IMR-90 (cell line): ENCODE data around the gene IFI35. TPM values are rescaled to one million over a fixed set of nuclear protein-coding genes. Genes with fewer than 3 reads are reported as not detected.

ENCODE experiments used
- ATAC-seq: fragments of 200-7000 bp; cut with Tn5 transposase; 2 replicates; pipeline ENCODE4 v1.9.1; 2020; ENCODE audit warnings: low read depth, mild to moderate bottlenecking, moderate library complexity
- BruUV-seq: library from RNA; stranded (reverse); fragments of 400-500 nt; replicated peaks from 2 replicates; lab custom pipeline; 2021; lab: Mats Ljungman, UMichigan
- CTCF ChIA-PET: fragments of 300-600 bp; formaldehyde crosslinking; extraction: SDS; loops from one replicate; lab custom pipeline; 2021; ENCODE audit warnings: antibody characterized with exemption; lab: Yijun Ruan, JAX
- POLR2A ChIA-PET: fragments of 300-600 bp; sonication (Branson Sonifier 250); formaldehyde crosslinking; loops from one replicate; lab custom pipeline; 2022; ENCODE audit warnings: antibody characterized with exemption; ENCODE audit not compliant: unreplicated experiment; lab: Charles Lee
- DNase-seq: peaks from one replicate; pipeline ENCODE4 v3.0.0; 2013
- H2AFZ ChIP-seq: replicated peaks from 2 replicates; pipeline ENCODE3; 2013; ENCODE audit warnings: low read length, mild to moderate bottlenecking; ENCODE audit not compliant: poor library complexity
- H2AK5ac ChIP-seq: 2 replicates; pipeline ENCODE4 v1.6.1; 2013; ENCODE audit warnings: low read depth, low read length, inconsistent platforms
- H2AK9ac ChIP-seq: replicated peaks from 2 replicates; pipeline ENCODE3; 2013; ENCODE audit warnings: mild to moderate bottlenecking, low read depth, low read length, moderate library complexity; ENCODE audit not compliant: poor library complexity
- H2BK120ac ChIP-seq: 2 replicates; pipeline ENCODE4 v1.6.1; 2013; ENCODE audit warnings: low read depth, low read length, inconsistent platforms
- H2BK15ac ChIP-seq: 3 replicates; pipeline ENCODE4 v1.6.1; 2013; ENCODE audit warnings: low read depth, low read length, inconsistent platforms
- H2BK20ac ChIP-seq: 2 replicates; pipeline ENCODE4 v1.6.1; 2013; ENCODE audit warnings: low read depth, mild to moderate bottlenecking, inconsistent platforms, low read length, moderate library complexity
- H2BK5ac ChIP-seq: 2 replicates; pipeline ENCODE4 v1.6.1; 2013; ENCODE audit warnings: mild to moderate bottlenecking, low read depth, low read length, inconsistent platforms; ENCODE audit not compliant: poor library complexity, severe bottlenecking
- H3K14ac ChIP-seq: replicated peaks from 2 replicates; pipeline ENCODE4 v1.6.1; 2013; ENCODE audit warnings: low read depth, low read length, inconsistent platforms
- H3K18ac ChIP-seq: 2 replicates; pipeline ENCODE4 v1.6.1; 2013; ENCODE audit warnings: low read depth, low read length, control low read depth
- H3K23ac ChIP-seq: 2 replicates; pipeline ENCODE4 v1.6.1; 2013; ENCODE audit warnings: low read depth, low read length, inconsistent platforms
- H3K27ac ChIP-seq: 2 replicates; pipeline ENCODE4 v1.5.1; 2013; ENCODE audit warnings: mild to moderate bottlenecking, control low read depth, low read length; ENCODE audit not compliant: insufficient read depth
- H3K27me3 ChIP-seq: 2 replicates; pipeline ENCODE4 v1.6.1; 2013; ENCODE audit warnings: low read length; ENCODE audit not compliant: control insufficient read depth, insufficient read depth
- H3K36me3 ChIP-seq: 2 replicates; pipeline ENCODE4 v1.6.1; 2013; ENCODE audit warnings: low read length, mixed read lengths; ENCODE audit not compliant: control insufficient read depth, insufficient read depth
- H3K4ac ChIP-seq: 2 replicates; pipeline ENCODE4 v1.6.1; 2013; ENCODE audit warnings: low read depth, low read length, inconsistent platforms
- H3K4me1 ChIP-seq: 2 replicates; pipeline ENCODE4 v1.6.1; 2013; ENCODE audit warnings: low read length, mixed read lengths; ENCODE audit not compliant: control insufficient read depth, insufficient read depth
- H3K4me2 ChIP-seq: 2 replicates; pipeline ENCODE4 v1.6.1; 2013; ENCODE audit warnings: low read depth, mild to moderate bottlenecking, control low read depth, low read length, moderate library complexity
- H3K4me3 ChIP-seq: 2 replicates; pipeline ENCODE4 v1.5.1; 2013; ENCODE audit warnings: low read depth, mild to moderate bottlenecking, control low read depth, low read length, moderate library complexity; ENCODE audit not compliant: insufficient read depth
- H3K56ac ChIP-seq: 2 replicates; pipeline ENCODE4 v1.6.1; 2013; ENCODE audit warnings: low read length, inconsistent platforms; ENCODE audit not compliant: insufficient read depth; ENCODE audit errors: extremely low read depth
- H3K79me1 ChIP-seq, 2 experiments: 2 replicates each; pipeline ENCODE4 v1.6.1; 2013; ENCODE audit warnings: low read length in 2 of 2, inconsistent platforms in 1 of 2, low read depth in 1 of 2
- H3K9ac ChIP-seq: 2 replicates; pipeline ENCODE4 v1.6.1; 2013; ENCODE audit warnings: low read depth, low read length, control low read depth
- H3K9me1 ChIP-seq: 2 replicates; pipeline ENCODE4 v1.6.1; 2013; ENCODE audit warnings: low read length, inconsistent platforms; ENCODE audit not compliant: insufficient read depth
- H3K9me3 ChIP-seq: 2 replicates; pipeline ENCODE4 v1.6.1; 2013; ENCODE audit warnings: low read length; ENCODE audit not compliant: control insufficient read depth, insufficient read depth
- H4K20me1 ChIP-seq: 2 replicates; pipeline ENCODE4 v1.6.1; 2013; ENCODE audit warnings: low read length, inconsistent platforms; ENCODE audit not compliant: insufficient read depth
- H4K5ac ChIP-seq: 2 replicates; pipeline ENCODE4 v1.6.1; 2013; ENCODE audit warnings: mild to moderate bottlenecking, low read depth, low read length, control low read depth
- H4K8ac ChIP-seq, 2 experiments: 2 replicates each; pipeline ENCODE4 v1.6.1; 2013; ENCODE audit warnings: low read depth in 2 of 2, low read length in 2 of 2, control low read depth in 1 of 2, inconsistent platforms in 1 of 2
- H4K91ac ChIP-seq: 2 replicates; pipeline ENCODE4 v1.6.1; 2013; ENCODE audit warnings: low read depth, low read length, inconsistent platforms; ENCODE audit not compliant: insufficient read depth
- BHLHE40 ChIP-seq: fragments of 150-350 bp; IDR thresholded peaks from 2 replicates; pipeline ENCODE4 v1.6.1; 2016; ENCODE audit warnings: mild to moderate bottlenecking, low read depth, low read length
- CEBPB ChIP-seq: IDR thresholded peaks from 2 replicates; pipeline ENCODE4 v1.6.1; 2012; ENCODE audit warnings: low read depth, low read length, improper control_type of control experiment
- CHD1 ChIP-seq: IDR thresholded peaks from 2 replicates; pipeline ENCODE4 v1.6.1; 2012; ENCODE audit warnings: low read depth, low read length, improper control_type of control experiment
- FOS ChIP-seq: fragments of 150-350 bp; IDR thresholded peaks from 2 replicates; pipeline ENCODE4 v1.6.1; 2016; ENCODE audit warnings: low read depth, low read length
- MAFK ChIP-seq: IDR thresholded peaks from 2 replicates; pipeline ENCODE4 v1.6.1; 2012; ENCODE audit warnings: low read depth, low read length, improper control_type of control experiment
- MAZ ChIP-seq: IDR thresholded peaks from 2 replicates; pipeline ENCODE4 v1.6.1; 2012; ENCODE audit warnings: low read depth, mild to moderate bottlenecking, low read length, improper control_type of control experiment, moderate library complexity, borderline replicate concordance
- MXI1 ChIP-seq: IDR thresholded peaks from 2 replicates; pipeline ENCODE4 v1.6.1; 2012; ENCODE audit warnings: low read depth, mild to moderate bottlenecking, low read length, moderate library complexity, borderline replicate concordance
- NFE2L2 ChIP-seq: fragments of 150-350 bp; IDR thresholded peaks from 2 replicates; pipeline ENCODE4 v1.6.1; 2016; ENCODE audit warnings: low read depth, mild to moderate bottlenecking, low read length
- POLR2A ChIP-seq: IDR thresholded peaks from 2 replicates; pipeline ENCODE4 v1.6.1; 2012; ENCODE audit warnings: mild to moderate bottlenecking, low read depth, low read length
- RAD21 ChIP-seq: IDR thresholded peaks from 2 replicates; pipeline ENCODE4 v1.6.1; 2012; ENCODE audit warnings: low read length, improper control_type of control experiment
- RCOR1 ChIP-seq: IDR thresholded peaks from 2 replicates; pipeline ENCODE4 v1.6.1; 2012; ENCODE audit warnings: mild to moderate bottlenecking, low read length, improper control_type of control experiment; ENCODE audit not compliant: insufficient replicate concordance
- RFX5 ChIP-seq: IDR thresholded peaks from 2 replicates; pipeline ENCODE4 v1.8.0; 2012; ENCODE audit warnings: low read depth, mild to moderate bottlenecking, low read length, moderate library complexity
- SMC3 ChIP-seq: fragments of 150-350 bp; IDR thresholded peaks from 2 replicates; pipeline ENCODE4 v1.6.1; 2016; ENCODE audit warnings: low read depth, mild to moderate bottlenecking, antibody characterized with exemption, low read length, moderate library complexity
- WGBS, 2 experiments: methylation state at CpG; one replicate each; pipeline versions ENCODE4 v1.1.5 to v1.1.7; 2013; ENCODE audit warnings: missing lambda C conversion rate in 2 of 2; ENCODE audit not compliant: insufficient read length in 1 of 2; ENCODE audit errors: extremely low coverage in 2 of 2; 5-methylcytosine and 5-hydroxymethylcytosine counted together
- dilution Hi-C: fragments of 300-500 bp; cut with HindIII; formaldehyde crosslinking; loops from one replicate; pipeline ENCODE4 v1.14.3; 2018; ENCODE audit warnings: low sequenced_read_pairs; ENCODE audit not compliant: unreplicated experiment
- in situ Hi-C: fragments of 300-500 bp; cut with MboI; formaldehyde crosslinking; loops from 3 replicates; pipeline ENCODE4 v1.14.3; 2019; ENCODE audit warnings: low sequenced_read_pairs, inconsistent platforms, mixed read lengths
- intact Hi-C: fragments of 100-400 bp; cut with micrococcal nuclease; formaldehyde crosslinking; loops from 2 replicates; pipeline ENCODE4 v1.10.0; 2022
- polyA plus RNA-seq, 3 experiments: library from polyadenylated mRNA; depleted of rRNA; stranded (reverse); fragments of >200 nt; gene quantifications; 2 replicates each; pipeline ENCODE4 v1.2.3, GENCODE V29; 2012; ENCODE audit warnings: low replicate concordance in 1 of 3
- total RNA-seq: library from RNA; depleted of rRNA; stranded (reverse); fragments of >200 nt; gene quantifications from 2 replicates; pipeline ENCODE4 v1.2.3, GENCODE V29; 2012
- TF ChIP-seq, protein P1 (sequence below): fragments of 150-350 bp; IDR thresholded peaks from 2 replicates; pipeline ENCODE4 v1.6.1; 2017; ENCODE audit warnings: mild to moderate bottlenecking, antibody characterized with exemption, low read length, low read depth
- TF ChIP-seq, protein P2 (sequence below): fragments of 150-350 bp; IDR thresholded peaks from 2 replicates; pipeline ENCODE4 v1.6.1; 2016; ENCODE audit warnings: low read depth, mild to moderate bottlenecking, low read length, moderate library complexity, borderline replicate concordance
- TF ChIP-seq, protein P3 (sequence below): conservative IDR thresholded peaks from 2 replicates; pipeline ENCODE4 v1.5.1; 2012; ENCODE audit warnings: mild to moderate bottlenecking, low read depth, low read length, improper control_type of control experiment

The IFI35 gene
- total and polyA plus RNA-seq, 2 of the 4 experiments (the other 2 are of a cell fraction), result 15.8 to 17.0 TPM

DNA sequence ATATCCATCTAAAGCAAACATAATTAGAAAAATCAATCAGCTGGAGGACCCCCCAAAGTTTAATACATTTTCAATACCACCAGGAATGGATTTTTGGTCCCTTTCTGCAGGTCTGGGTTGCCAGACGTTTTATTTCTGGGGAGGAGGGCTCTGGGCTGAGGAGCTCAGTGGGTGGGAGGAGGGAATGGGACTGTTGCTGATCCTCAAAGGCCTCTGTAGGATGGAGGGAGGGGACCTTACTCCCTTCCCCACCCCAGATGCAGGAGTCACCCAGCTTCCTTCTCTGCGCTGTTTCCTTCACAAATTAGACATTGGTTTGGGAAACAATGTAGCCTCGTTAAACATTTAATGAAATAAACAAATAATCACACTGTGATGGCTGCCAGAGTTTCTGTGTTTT lies 25.1 kb downstream of the IFI35 start:
- BruUV-seq, result no TSS peak
- no peaks in the 10 kb centered on the region; the same call in 1 of the 2 replicates for H3K9me1 ChIP-seq
- no peak overlapping the region for H2AK9ac ChIP-seq
- H4K91ac ChIP-seq, result no peak overlapping the region
- H2BK120ac ChIP-seq, result no peak overlapping the region
- H3K4me2 ChIP-seq, result no peak overlapping the region
- no peak overlapping the region for H3K27ac ChIP-seq
- WGBS, 2 experiments, result no CpG with 5 or more reads among the region's 3 CpGs
- no peak overlapping the region for H3K4me3 ChIP-seq
- H4K20me1 ChIP-seq, result no peaks in the 10 kb centered on the region
- in situ Hi-C loops, result no loop called here
- POLR2A ChIA-PET, result interaction anchor here (0.5 kb wide), 1 partner anchor 67 kb away, joined by 3 read pairs; no protein-coding TSS in a partner anchor
- no peak overlapping the region for H4K5ac ChIP-seq
- TF ChIP-seq SMC3 (no peak), FOS (no peak), CEBPB (no peak), RCOR1 (no peak), MAFK (no peak), MAZ (no peak), NFE2L2 (no peak), RFX5 (no peak), MXI1 (no peak), CHD1 (no peak), POLR2A (no peak), BHLHE40 (no peak), RAD21 (no peak)
- TF ChIP-seq, protein P1, sequence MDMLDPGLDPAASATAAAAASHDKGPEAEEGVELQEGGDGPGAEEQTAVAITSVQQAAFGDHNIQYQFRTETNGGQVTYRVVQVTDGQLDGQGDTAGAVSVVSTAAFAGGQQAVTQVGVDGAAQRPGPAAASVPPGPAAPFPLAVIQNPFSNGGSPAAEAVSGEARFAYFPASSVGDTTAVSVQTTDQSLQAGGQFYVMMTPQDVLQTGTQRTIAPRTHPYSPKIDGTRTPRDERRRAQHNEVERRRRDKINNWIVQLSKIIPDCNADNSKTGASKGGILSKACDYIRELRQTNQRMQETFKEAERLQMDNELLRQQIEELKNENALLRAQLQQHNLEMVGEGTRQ, result no peak
- TF ChIP-seq, protein P2, sequence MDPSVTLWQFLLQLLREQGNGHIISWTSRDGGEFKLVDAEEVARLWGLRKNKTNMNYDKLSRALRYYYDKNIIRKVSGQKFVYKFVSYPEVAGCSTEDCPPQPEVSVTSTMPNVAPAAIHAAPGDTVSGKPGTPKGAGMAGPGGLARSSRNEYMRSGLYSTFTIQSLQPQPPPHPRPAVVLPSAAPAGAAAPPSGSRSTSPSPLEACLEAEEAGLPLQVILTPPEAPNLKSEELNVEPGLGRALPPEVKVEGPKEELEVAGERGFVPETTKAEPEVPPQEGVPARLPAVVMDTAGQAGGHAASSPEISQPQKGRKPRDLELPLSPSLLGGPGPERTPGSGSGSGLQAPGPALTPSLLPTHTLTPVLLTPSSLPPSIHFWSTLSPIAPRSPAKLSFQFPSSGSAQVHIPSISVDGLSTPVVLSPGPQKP, result no peak
- TF ChIP-seq, protein P3, sequence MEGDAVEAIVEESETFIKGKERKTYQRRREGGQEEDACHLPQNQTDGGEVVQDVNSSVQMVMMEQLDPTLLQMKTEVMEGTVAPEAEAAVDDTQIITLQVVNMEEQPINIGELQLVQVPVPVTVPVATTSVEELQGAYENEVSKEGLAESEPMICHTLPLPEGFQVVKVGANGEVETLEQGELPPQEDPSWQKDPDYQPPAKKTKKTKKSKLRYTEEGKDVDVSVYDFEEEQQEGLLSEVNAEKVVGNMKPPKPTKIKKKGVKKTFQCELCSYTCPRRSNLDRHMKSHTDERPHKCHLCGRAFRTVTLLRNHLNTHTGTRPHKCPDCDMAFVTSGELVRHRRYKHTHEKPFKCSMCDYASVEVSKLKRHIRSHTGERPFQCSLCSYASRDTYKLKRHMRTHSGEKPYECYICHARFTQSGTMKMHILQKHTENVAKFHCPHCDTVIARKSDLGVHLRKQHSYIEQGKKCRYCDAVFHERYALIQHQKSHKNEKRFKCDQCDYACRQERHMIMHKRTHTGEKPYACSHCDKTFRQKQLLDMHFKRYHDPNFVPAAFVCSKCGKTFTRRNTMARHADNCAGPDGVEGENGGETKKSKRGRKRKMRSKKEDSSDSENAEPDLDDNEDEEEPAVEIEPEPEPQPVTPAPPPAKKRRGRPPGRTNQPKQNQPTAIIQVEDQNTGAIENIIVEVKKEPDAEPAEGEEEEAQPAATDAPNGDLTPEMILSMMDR, result no peak
- no peak overlapping the region for H3K56ac ChIP-seq
- no peaks in the 10 kb centered on the region for H3K79me1 ChIP-seq
- intact Hi-C loops, result no loop called here
- no peaks in the 10 kb centered on the region for H3K36me3 ChIP-seq
- CTCF ChIA-PET, result no interaction called here
- H2BK15ac ChIP-seq, result no peak overlapping the region
- no peak for ATAC-seq
- no peak overlapping the region for H3K4ac ChIP-seq
- dilution Hi-C loops, result no loop called here
- H3K27me3 ChIP-seq, result no peaks in the 10 kb centered on the region
- H2AFZ ChIP-seq, result no peak overlapping the region
- no peak overlapping the region for H3K23ac ChIP-seq
- no peaks in the 10 kb centered on the region for H3K9me3 ChIP-seq
- H2BK5ac ChIP-seq, result no peak overlapping the region
- peaks cover 6% of the 10 kb centered on the region; the same call in 1 of the 2 replicates for H3K4me1 ChIP-seq
- no peak overlapping the region for H3K9ac ChIP-seq
- no peak overlapping the region for H3K18ac ChIP-seq
- H3K14ac ChIP-seq, result no peak overlapping the region
- no peak overlapping the region for H2AK5ac ChIP-seq
- no peak for DNase-seq
- no peak overlapping the region for H2BK20ac ChIP-seq
- no peak overlapping the region for H4K8ac ChIP-seq
